IMR-90 (cell line): ENCODE data around the gene SFSWAP. TPM values are rescaled to one million over a fixed set of nuclear protein-coding genes. Genes with fewer than 3 reads are reported as not detected.

Experiments
- ATAC-seq: fragments of 200-7000 bp; cut with Tn5 transposase; 2 replicates; pipeline ENCODE4 v1.9.1; 2020; ENCODE audit warnings: low read depth, mild to moderate bottlenecking, moderate library complexity
- BruUV-seq: library from RNA; stranded (reverse); fragments of 400-500 nt; replicated peaks from 2 replicates; lab custom pipeline; 2021; lab: Mats Ljungman, UMichigan
- CTCF ChIA-PET: fragments of 300-600 bp; formaldehyde crosslinking; extraction: SDS; loops from one replicate; lab custom pipeline; 2021; ENCODE audit warnings: antibody characterized with exemption; lab: Yijun Ruan, JAX
- POLR2A ChIA-PET: fragments of 300-600 bp; sonication (Branson Sonifier 250); formaldehyde crosslinking; loops from one replicate; lab custom pipeline; 2022; ENCODE audit warnings: antibody characterized with exemption; ENCODE audit not compliant: unreplicated experiment; lab: Charles Lee
- DNase-seq: peaks from one replicate; pipeline ENCODE4 v3.0.0; 2013
- H2AFZ ChIP-seq: replicated peaks from 2 replicates; pipeline ENCODE3; 2013; ENCODE audit warnings: low read length, mild to moderate bottlenecking; ENCODE audit not compliant: poor library complexity
- H2AK5ac ChIP-seq: 2 replicates; pipeline ENCODE4 v1.6.1; 2013; ENCODE audit warnings: low read depth, low read length, inconsistent platforms
- H2AK9ac ChIP-seq: replicated peaks from 2 replicates; pipeline ENCODE3; 2013; ENCODE audit warnings: mild to moderate bottlenecking, low read depth, low read length, moderate library complexity; ENCODE audit not compliant: poor library complexity
- H2BK120ac ChIP-seq: 2 replicates; pipeline ENCODE4 v1.6.1; 2013; ENCODE audit warnings: low read depth, low read length, inconsistent platforms
- H2BK15ac ChIP-seq: 3 replicates; pipeline ENCODE4 v1.6.1; 2013; ENCODE audit warnings: low read depth, low read length, inconsistent platforms
- H2BK20ac ChIP-seq: 2 replicates; pipeline ENCODE4 v1.6.1; 2013; ENCODE audit warnings: low read depth, mild to moderate bottlenecking, inconsistent platforms, low read length, moderate library complexity
- H2BK5ac ChIP-seq: 2 replicates; pipeline ENCODE4 v1.6.1; 2013; ENCODE audit warnings: mild to moderate bottlenecking, low read depth, low read length, inconsistent platforms; ENCODE audit not compliant: poor library complexity, severe bottlenecking
- H3K14ac ChIP-seq: replicated peaks from 2 replicates; pipeline ENCODE4 v1.6.1; 2013; ENCODE audit warnings: low read depth, low read length, inconsistent platforms
- H3K18ac ChIP-seq: 2 replicates; pipeline ENCODE4 v1.6.1; 2013; ENCODE audit warnings: low read depth, low read length, control low read depth
- H3K23ac ChIP-seq: 2 replicates; pipeline ENCODE4 v1.6.1; 2013; ENCODE audit warnings: low read depth, low read length, inconsistent platforms
- H3K27ac ChIP-seq: 2 replicates; pipeline ENCODE4 v1.5.1; 2013; ENCODE audit warnings: mild to moderate bottlenecking, control low read depth, low read length; ENCODE audit not compliant: insufficient read depth
- H3K27me3 ChIP-seq: 2 replicates; pipeline ENCODE4 v1.6.1; 2013; ENCODE audit warnings: low read length; ENCODE audit not compliant: control insufficient read depth, insufficient read depth
- H3K36me3 ChIP-seq: 2 replicates; pipeline ENCODE4 v1.6.1; 2013; ENCODE audit warnings: low read length, mixed read lengths; ENCODE audit not compliant: control insufficient read depth, insufficient read depth
- H3K4ac ChIP-seq: 2 replicates; pipeline ENCODE4 v1.6.1; 2013; ENCODE audit warnings: low read depth, low read length, inconsistent platforms
- H3K4me1 ChIP-seq: 2 replicates; pipeline ENCODE4 v1.6.1; 2013; ENCODE audit warnings: low read length, mixed read lengths; ENCODE audit not compliant: control insufficient read depth, insufficient read depth
- H3K4me2 ChIP-seq: 2 replicates; pipeline ENCODE4 v1.6.1; 2013; ENCODE audit warnings: low read depth, mild to moderate bottlenecking, control low read depth, low read length, moderate library complexity
- H3K4me3 ChIP-seq: 2 replicates; pipeline ENCODE4 v1.5.1; 2013; ENCODE audit warnings: low read depth, mild to moderate bottlenecking, control low read depth, low read length, moderate library complexity; ENCODE audit not compliant: insufficient read depth
- H3K56ac ChIP-seq: 2 replicates; pipeline ENCODE4 v1.6.1; 2013; ENCODE audit warnings: low read length, inconsistent platforms; ENCODE audit not compliant: insufficient read depth; ENCODE audit errors: extremely low read depth
- H3K79me1 ChIP-seq, 2 experiments: 2 replicates each; pipeline ENCODE4 v1.6.1; 2013; ENCODE audit warnings: low read length in 2 of 2, inconsistent platforms in 1 of 2, low read depth in 1 of 2
- H3K9ac ChIP-seq: 2 replicates; pipeline ENCODE4 v1.6.1; 2013; ENCODE audit warnings: low read depth, low read length, control low read depth
- H3K9me1 ChIP-seq: 2 replicates; pipeline ENCODE4 v1.6.1; 2013; ENCODE audit warnings: low read length, inconsistent platforms; ENCODE audit not compliant: insufficient read depth
- H3K9me3 ChIP-seq: 2 replicates; pipeline ENCODE4 v1.6.1; 2013; ENCODE audit warnings: low read length; ENCODE audit not compliant: control insufficient read depth, insufficient read depth
- H4K20me1 ChIP-seq: 2 replicates; pipeline ENCODE4 v1.6.1; 2013; ENCODE audit warnings: low read length, inconsistent platforms; ENCODE audit not compliant: insufficient read depth
- H4K5ac ChIP-seq: 2 replicates; pipeline ENCODE4 v1.6.1; 2013; ENCODE audit warnings: mild to moderate bottlenecking, low read depth, low read length, control low read depth
- H4K8ac ChIP-seq, 2 experiments: 2 replicates each; pipeline ENCODE4 v1.6.1; 2013; ENCODE audit warnings: low read depth in 2 of 2, low read length in 2 of 2, control low read depth in 1 of 2, inconsistent platforms in 1 of 2
- H4K91ac ChIP-seq: 2 replicates; pipeline ENCODE4 v1.6.1; 2013; ENCODE audit warnings: low read depth, low read length, inconsistent platforms; ENCODE audit not compliant: insufficient read depth
- CEBPB ChIP-seq: IDR thresholded peaks from 2 replicates; pipeline ENCODE4 v1.6.1; 2012; ENCODE audit warnings: low read depth, low read length, improper control_type of control experiment
- CHD1 ChIP-seq: IDR thresholded peaks from 2 replicates; pipeline ENCODE4 v1.6.1; 2012; ENCODE audit warnings: low read depth, low read length, improper control_type of control experiment
- CTCF ChIP-seq: conservative IDR thresholded peaks from 2 replicates; pipeline ENCODE4 v1.5.1; 2012; ENCODE audit warnings: mild to moderate bottlenecking, low read depth, low read length, improper control_type of control experiment
- FOS ChIP-seq: fragments of 150-350 bp; IDR thresholded peaks from 2 replicates; pipeline ENCODE4 v1.6.1; 2016; ENCODE audit warnings: low read depth, low read length
- MAFK ChIP-seq: IDR thresholded peaks from 2 replicates; pipeline ENCODE4 v1.6.1; 2012; ENCODE audit warnings: low read depth, low read length, improper control_type of control experiment
- MAZ ChIP-seq: IDR thresholded peaks from 2 replicates; pipeline ENCODE4 v1.6.1; 2012; ENCODE audit warnings: low read depth, mild to moderate bottlenecking, low read length, improper control_type of control experiment, moderate library complexity, borderline replicate concordance
- MXI1 ChIP-seq: IDR thresholded peaks from 2 replicates; pipeline ENCODE4 v1.6.1; 2012; ENCODE audit warnings: low read depth, mild to moderate bottlenecking, low read length, moderate library complexity, borderline replicate concordance
- NFE2L2 ChIP-seq: fragments of 150-350 bp; IDR thresholded peaks from 2 replicates; pipeline ENCODE4 v1.6.1; 2016; ENCODE audit warnings: low read depth, mild to moderate bottlenecking, low read length
- POLR2A ChIP-seq: IDR thresholded peaks from 2 replicates; pipeline ENCODE4 v1.6.1; 2012; ENCODE audit warnings: mild to moderate bottlenecking, low read depth, low read length
- RAD21 ChIP-seq: IDR thresholded peaks from 2 replicates; pipeline ENCODE4 v1.6.1; 2012; ENCODE audit warnings: low read length, improper control_type of control experiment
- RCOR1 ChIP-seq: IDR thresholded peaks from 2 replicates; pipeline ENCODE4 v1.6.1; 2012; ENCODE audit warnings: mild to moderate bottlenecking, low read length, improper control_type of control experiment; ENCODE audit not compliant: insufficient replicate concordance
- RFX5 ChIP-seq: IDR thresholded peaks from 2 replicates; pipeline ENCODE4 v1.8.0; 2012; ENCODE audit warnings: low read depth, mild to moderate bottlenecking, low read length, moderate library complexity
- SMC3 ChIP-seq: fragments of 150-350 bp; IDR thresholded peaks from 2 replicates; pipeline ENCODE4 v1.6.1; 2016; ENCODE audit warnings: low read depth, mild to moderate bottlenecking, antibody characterized with exemption, low read length, moderate library complexity
- WGBS, 2 experiments: methylation state at CpG; one replicate each; pipeline versions ENCODE4 v1.1.5 to v1.1.7; 2013; ENCODE audit warnings: missing lambda C conversion rate in 2 of 2; ENCODE audit not compliant: insufficient read length in 1 of 2; ENCODE audit errors: extremely low coverage in 2 of 2; 5-methylcytosine and 5-hydroxymethylcytosine counted together
- dilution Hi-C: fragments of 300-500 bp; cut with HindIII; formaldehyde crosslinking; loops from one replicate; pipeline ENCODE4 v1.14.3; 2018; ENCODE audit warnings: low sequenced_read_pairs; ENCODE audit not compliant: unreplicated experiment
- in situ Hi-C: fragments of 300-500 bp; cut with MboI; formaldehyde crosslinking; loops from 3 replicates; pipeline ENCODE4 v1.14.3; 2019; ENCODE audit warnings: low sequenced_read_pairs, inconsistent platforms, mixed read lengths
- intact Hi-C: fragments of 100-400 bp; cut with micrococcal nuclease; formaldehyde crosslinking; loops from 2 replicates; pipeline ENCODE4 v1.10.0; 2022
- polyA plus RNA-seq, 3 experiments: library from polyadenylated mRNA; depleted of rRNA; stranded (reverse); fragments of >200 nt; gene quantifications; 2 replicates each; pipeline ENCODE4 v1.2.3, GENCODE V29; 2012; ENCODE audit warnings: low replicate concordance in 1 of 3
- total RNA-seq: library from RNA; depleted of rRNA; stranded (reverse); fragments of >200 nt; gene quantifications from 2 replicates; pipeline ENCODE4 v1.2.3, GENCODE V29; 2012
- TF ChIP-seq, protein P1 (sequence below): fragments of 150-350 bp; IDR thresholded peaks from 2 replicates; pipeline ENCODE4 v1.6.1; 2016; ENCODE audit warnings: low read depth, mild to moderate bottlenecking, low read length, moderate library complexity, borderline replicate concordance

Gene SFSWAP
- total and polyA plus RNA-seq, 2 of the 4 experiments (the other 2 are of a cell fraction) = 19.7 to 22.4 TPM

DNA sequence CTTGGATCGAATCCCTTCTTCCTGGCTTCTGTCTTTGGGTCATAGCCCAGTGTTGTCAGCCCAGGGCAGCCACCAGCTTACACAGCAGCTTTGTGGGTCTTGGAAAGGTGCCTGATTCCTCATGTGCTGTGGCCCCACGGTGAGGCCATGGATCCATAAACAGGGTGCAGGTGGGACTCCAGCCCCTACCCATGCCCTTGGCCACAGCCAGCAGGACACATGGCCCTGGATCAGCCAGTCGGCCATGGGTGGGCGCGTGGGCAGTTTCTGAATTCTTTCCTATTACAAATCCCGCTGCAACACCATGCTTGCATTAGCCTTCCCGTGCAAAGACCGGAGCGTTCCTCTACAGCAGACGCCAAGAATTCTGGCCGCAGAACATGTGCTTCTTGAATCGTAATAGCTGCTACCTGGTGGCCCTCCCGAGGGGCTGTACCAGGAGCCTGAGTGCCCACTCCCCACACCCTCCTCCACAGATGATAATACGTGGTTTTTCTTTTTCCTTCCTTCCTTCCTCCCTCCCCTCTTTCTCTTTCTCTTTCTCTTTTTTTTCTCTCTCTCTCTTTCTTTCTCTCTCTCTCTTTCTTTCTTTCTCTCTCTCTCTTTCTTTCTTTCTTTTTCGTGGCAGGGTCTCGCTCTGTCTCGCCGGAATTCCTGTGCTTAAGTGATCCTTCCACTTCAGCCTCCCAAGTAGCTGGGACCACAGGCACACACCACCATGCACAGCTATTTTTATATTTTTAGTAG lies 114.4 kb downstream of the SFSWAP start:
- DNase-seq = no peak
- Histone ChIP-seq H3K4me1 (peaks cover 2% of the 10 kb centered on the region; the same call in 1 of the 2 replicates), H3K4ac (no peak overlapping the region), H3K4me3 (no peak overlapping the region), H3K27me3 (no peaks in the 10 kb centered on the region; the same call in 1 of the 2 replicates), H3K9ac (no peak overlapping the region), H3K9me3 (no peaks in the 10 kb centered on the region), H2BK120ac (no peak overlapping the region), H3K4me2 (no peak overlapping the region), H2AFZ (peak overlapping the region; percentile 14), H3K79me1 (no peaks in the 10 kb centered on the region), H4K20me1 (no peaks in the 10 kb centered on the region), H3K23ac (no peak overlapping the region), H2BK15ac (no peak overlapping the region), H3K14ac (no peak overlapping the region), H3K56ac (no peak overlapping the region), H2AK5ac (no peak overlapping the region), H2BK5ac (no peak overlapping the region), H3K36me3 (no peaks in the 10 kb centered on the region), H3K9me1 (no peaks in the 10 kb centered on the region), H3K27ac (no peak overlapping the region), H2AK9ac (no peak overlapping the region), H2BK20ac (no peak overlapping the region), H3K18ac (no peak overlapping the region), H4K91ac (no peak overlapping the region), H4K5ac (no peak overlapping the region), H4K8ac (no peak overlapping the region)
- intact Hi-C loops (no loop called here), dilution Hi-C loops (no loop called here), in situ Hi-C loops (loop anchor here (25.0 kb wide), 1 partner anchor 713 kb away; no protein-coding TSS in a partner anchor)
- ATAC-seq = no peak
- no peak for TF ChIP-seq MAZ
- TF ChIP-seq CTCF = no peak
- no peak for TF ChIP-seq MXI1
- no peak for TF ChIP-seq CHD1
- TF ChIP-seq MAFK = no peak
- TF ChIP-seq SMC3 = no peak
- TF ChIP-seq FOS = no peak
- TF ChIP-seq RCOR1 = no peak
- no peak for TF ChIP-seq POLR2A
- TF ChIP-seq RAD21 = no peak
- TF ChIP-seq RFX5 = no peak
- TF ChIP-seq CEBPB = no peak
- TF ChIP-seq NFE2L2 = no peak
- TF ChIP-seq, protein P1, sequence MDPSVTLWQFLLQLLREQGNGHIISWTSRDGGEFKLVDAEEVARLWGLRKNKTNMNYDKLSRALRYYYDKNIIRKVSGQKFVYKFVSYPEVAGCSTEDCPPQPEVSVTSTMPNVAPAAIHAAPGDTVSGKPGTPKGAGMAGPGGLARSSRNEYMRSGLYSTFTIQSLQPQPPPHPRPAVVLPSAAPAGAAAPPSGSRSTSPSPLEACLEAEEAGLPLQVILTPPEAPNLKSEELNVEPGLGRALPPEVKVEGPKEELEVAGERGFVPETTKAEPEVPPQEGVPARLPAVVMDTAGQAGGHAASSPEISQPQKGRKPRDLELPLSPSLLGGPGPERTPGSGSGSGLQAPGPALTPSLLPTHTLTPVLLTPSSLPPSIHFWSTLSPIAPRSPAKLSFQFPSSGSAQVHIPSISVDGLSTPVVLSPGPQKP = no peak
- BruUV-seq = no TSS peak
- ChIA-PET POLR2A (no interaction called here), CTCF (no interaction called here)
- WGBS, 2 experiments = 63% methylated on average over 5 of the region's 18 CpGs; no CpG with 5 or more reads in 1 of the 2 experiments
